SK-N-SH (cell line): ENCODE measurements around the gene LYPD4. TPM values are rescaled to one million over a fixed set of nuclear protein-coding genes. Genes with fewer than 3 reads are reported as not detected.

Experiments
- CTCF ChIA-PET: fragments of 300-600, 350-600 bp; formaldehyde crosslinking; extraction: SDS; loops from one replicate; lab custom pipeline; 2021; lab: Yijun Ruan, JAX
- POLR2A ChIA-PET: fragments of 350-600 bp; sonication (Branson Sonifier 250); formaldehyde crosslinking; extraction: SDS; loops from one replicate; lab custom pipeline; 2020; ENCODE audit warnings: antibody characterized with exemption, inconsistent platforms; lab: Yijun Ruan, JAX
- DNase-seq: peaks from one replicate; pipeline ENCODE4 v3.0.0; 2012
- H2AFZ ChIP-seq: fragments of 200-600 bp; sonication (generic); 2 replicates; pipeline ENCODE4 v1.8.1; 2016; ENCODE audit warnings: antibody characterized with exemption, mild to moderate bottlenecking, low read depth
- H3F3A ChIP-seq: fragments of 200-600 bp; sonication (generic); replicated peaks from 2 replicates; pipeline ENCODE3; 2016; ENCODE audit warnings: antibody characterized with exemption, mild to moderate bottlenecking; ENCODE audit not compliant: insufficient read depth
- H3K27ac ChIP-seq, 2 experiments: fragments of 200-500 bp in 1 of 2; fragments of 200-600 bp in 1 of 2; sonication (Bioruptor generic) in 1 of 2; sonication (generic), shearing (Covaris generic) in 1 of 2; 2 replicates each; pipeline versions ENCODE4 v1.5.1 to v1.6.1; 2014 to 2016; ENCODE audit warnings: low read depth in 2 of 2, inconsistent platforms in 1 of 2, low read length in 1 of 2, mild to moderate bottlenecking in 1 of 2, mixed read lengths in 1 of 2
- H3K27me3 ChIP-seq: fragments of 200-600 bp; sonication (generic), shearing (Covaris generic); 2 replicates; pipeline ENCODE4 v1.6.1; 2016; ENCODE audit warnings: mixed run types; ENCODE audit not compliant: insufficient read depth
- H3K36me3 ChIP-seq, 2 experiments: fragments of 200-500 bp in 1 of 2; fragments of 200-600 bp in 1 of 2; sonication (Bioruptor generic) in 1 of 2; sonication (generic) in 1 of 2; replicated peaks in 1 of 2; 2 replicates each; pipeline versions ENCODE3 to v1.5.1; 2014 to 2016; ENCODE audit warnings: low read length in 1 of 2, mild to moderate bottlenecking in 1 of 2; ENCODE audit not compliant: insufficient read depth in 2 of 2, control insufficient read depth in 1 of 2
- H3K4me1 ChIP-seq, 2 experiments: fragments of 200-500 bp in 1 of 2; fragments of 200-600 bp in 1 of 2; sonication (Bioruptor generic) in 1 of 2; sonication (generic), shearing (Covaris generic) in 1 of 2; 2 replicates each; pipeline versions ENCODE4 v1.5.1 to v1.6.1; 2014 to 2016; ENCODE audit warnings: low read depth in 1 of 2, low read length in 1 of 2, mixed run types in 1 of 2; ENCODE audit not compliant: insufficient read depth in 2 of 2, control insufficient read depth in 1 of 2
- H3K4me2 ChIP-seq: fragments of 200-600 bp; sonication (generic), shearing (Covaris generic); 2 replicates; pipeline ENCODE4 v1.6.1; 2017; ENCODE audit warnings: mixed run types
- H3K4me3 ChIP-seq, 2 experiments: fragments of 200-500 bp in 1 of 2; fragments of 200-600 bp in 1 of 2; sonication (Bioruptor generic) in 1 of 2; sonication (generic), shearing (Covaris generic) in 1 of 2; 2 replicates each; pipeline versions ENCODE4 v1.5.1 to v1.8.1; 2014 to 2016; ENCODE audit warnings: low read depth in 2 of 2, inconsistent platforms in 1 of 2, low read length in 1 of 2, mild to moderate bottlenecking in 1 of 2, mixed read lengths in 1 of 2, moderate library complexity in 1 of 2
- H3K79me2 ChIP-seq: fragments of 200-600 bp; sonication (generic); 2 replicates; pipeline ENCODE4 v1.8.1; 2017; ENCODE audit warnings: mild to moderate bottlenecking; ENCODE audit not compliant: insufficient read depth
- H3K9ac ChIP-seq: fragments of 200-600 bp; sonication (generic); 2 replicates; pipeline ENCODE4 v1.6.1; 2017; ENCODE audit warnings: mixed run types
- H3K9me2 ChIP-seq: fragments of 200-600 bp; sonication (generic); 2 replicates; pipeline ENCODE4 v1.6.1; 2017; ENCODE audit warnings: mixed run types
- H3K9me3 ChIP-seq: fragments of 200-600 bp; sonication (generic); 2 replicates; pipeline ENCODE4 v1.6.1; 2017; ENCODE audit warnings: mixed run types, mild to moderate bottlenecking, moderate library complexity
- H4K20me1 ChIP-seq: fragments of 200-600 bp; sonication (generic); 2 replicates; pipeline ENCODE4 v1.6.1; 2017; ENCODE audit warnings: mild to moderate bottlenecking, mixed run types; ENCODE audit not compliant: insufficient read depth
- CHD2 ChIP-seq: fragments of 150-350 bp; IDR thresholded peaks from 2 replicates; pipeline ENCODE4 v1.6.1; 2018; ENCODE audit warnings: low read length; ENCODE audit not compliant: partially characterized antibody
- EP300 ChIP-seq, 2 experiments: IDR thresholded peaks; 2 replicates each; pipeline versions ENCODE4 v1.4.0 to v1.6.1; 2012; ENCODE audit warnings: borderline replicate concordance in 1 of 2, low read depth in 1 of 2, low read length in 1 of 2
- FOSL2 ChIP-seq: IDR thresholded peaks from 2 replicates; pipeline ENCODE4 v1.4.0; 2012; ENCODE audit warnings: low read depth, mild to moderate bottlenecking, moderate library complexity, borderline replicate concordance
- JUND ChIP-seq: IDR thresholded peaks from 2 replicates; pipeline ENCODE4 v1.4.0; 2012
- NRF1 ChIP-seq: IDR thresholded peaks from 2 replicates; pipeline ENCODE4 v1.6.1; 2012; ENCODE audit warnings: low read depth, mild to moderate bottlenecking, low read length
- WGBS: methylation state at CpG from one replicate; pipeline ENCODE4 v1.1.6; 2017; ENCODE audit warnings: low lambda C conversion rate; 5-methylcytosine and 5-hydroxymethylcytosine counted together
- polyA plus RNA-seq, 3 experiments: library from polyadenylated mRNA; depleted of rRNA; stranded (reverse); fragments of >200 nt; gene quantifications; 2 replicates each; pipeline ENCODE4 v1.2.3, GENCODE V29; 2012

LYPD4 gene
- polyA plus RNA-seq, 1 of the 3 experiments (the other 2 are of a cell fraction), result not detected

DNA sequence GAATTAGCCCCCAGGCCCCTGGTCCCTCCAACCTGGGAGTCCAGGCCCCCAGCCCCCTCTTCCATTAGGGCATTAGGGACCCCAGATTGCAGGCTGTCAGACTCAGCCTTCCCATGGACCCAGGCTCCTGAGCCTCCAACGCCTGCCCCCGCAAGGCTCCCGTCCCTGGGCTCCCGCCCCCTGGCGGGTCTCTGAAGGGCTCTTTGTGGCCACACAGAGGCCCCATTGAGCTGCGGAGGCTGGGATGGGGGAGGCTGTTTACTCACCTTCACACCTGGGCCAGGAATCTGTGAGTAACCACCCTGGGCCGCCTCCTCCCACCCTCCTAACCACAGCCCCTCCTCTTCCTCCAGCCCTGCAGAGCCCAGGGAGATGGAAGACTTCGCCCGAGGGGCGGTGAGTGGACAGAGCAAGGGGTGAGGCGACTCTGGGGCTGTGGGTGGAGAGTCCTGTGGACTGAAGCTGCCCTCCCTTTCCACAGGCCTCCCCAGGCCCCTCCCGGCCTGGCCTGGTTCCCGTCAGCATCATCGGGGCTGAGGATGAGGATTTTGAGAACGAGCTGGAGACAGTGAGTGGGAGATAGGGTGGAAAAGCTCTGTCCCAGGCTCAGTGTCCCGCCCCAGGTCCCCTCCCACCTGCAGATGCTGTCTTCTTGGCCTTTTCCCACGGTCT is 43.4 kb upstream of the LYPD4 start:
- no peak for DNase-seq
- Histone ChIP-seq H3K9ac (no peak overlapping the region), H3K4me2 (no peak overlapping the region)

DNA sequence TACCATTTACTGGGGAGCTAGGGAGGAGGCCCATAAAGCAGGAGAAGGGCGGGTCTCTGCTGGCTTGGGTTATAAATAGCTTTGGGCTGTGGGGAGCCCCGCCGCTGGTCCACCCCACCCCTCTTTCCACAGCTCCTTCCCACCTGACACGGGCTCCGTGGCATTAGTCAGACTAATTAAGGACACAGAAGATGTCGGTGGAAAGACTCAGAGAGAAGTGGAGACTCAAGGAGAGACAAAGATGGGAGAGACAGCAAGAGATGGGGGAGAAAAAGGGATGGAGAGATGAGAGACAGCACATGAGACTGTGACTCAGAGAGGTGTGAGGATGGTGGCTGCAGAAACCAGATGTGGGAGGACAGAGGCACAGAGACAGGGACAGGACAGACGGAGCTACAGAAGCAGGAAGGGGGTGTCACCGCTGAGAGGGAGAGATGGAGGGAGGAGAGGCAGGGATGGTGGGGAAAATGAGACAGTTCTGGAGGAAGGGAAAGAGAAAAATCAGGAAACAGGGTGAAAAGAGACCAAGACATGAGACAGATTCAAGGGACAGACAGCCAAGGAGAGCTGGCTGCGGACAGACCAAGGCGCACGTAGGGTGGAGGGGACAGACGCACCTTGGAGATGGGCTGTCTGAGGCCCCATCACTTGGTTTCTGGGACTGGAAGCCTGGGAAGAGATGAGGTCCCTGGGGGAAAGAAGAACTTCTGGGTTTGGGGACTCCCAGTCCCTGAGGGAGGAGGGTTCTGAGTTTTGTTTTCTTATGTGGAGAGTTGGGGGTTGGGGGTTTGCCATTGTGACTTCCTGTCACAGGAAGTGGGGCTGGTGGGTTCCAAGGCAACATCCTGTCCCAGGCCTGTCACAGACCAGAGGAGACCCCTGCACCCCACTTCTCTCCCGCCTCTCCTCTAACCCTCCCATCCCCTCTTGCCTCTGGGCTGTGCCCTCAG is 42.6 kb upstream of the LYPD4 start:
- 86% methylated on average over 13 of the region's 13 CpGs for WGBS
- Histone ChIP-seq H3F3A (peaks cover 7% of the 10 kb centered on the region), H3K9ac (no peak overlapping the region), H3K4me2 (no peak overlapping the region), H3K4me1 (peaks cover 11% of the 10 kb centered on the region in 2 experiments; a peak in 3 of 4 replicates), H3K4me3 (no peak overlapping the region), H3K9me2 (no peaks in the 10 kb centered on the region), H3K79me2 (peaks cover 40% of the 10 kb centered on the region), H3K36me3 (peaks cover 10 to 27% of the 10 kb centered on the region in 2 experiments), H2AFZ (no peak overlapping the region), H3K27me3 (no peaks in the 10 kb centered on the region), H3K27ac (no peak overlapping the region), H4K20me1 (peaks cover 42% of the 10 kb centered on the region), H3K9me3 (no peaks in the 10 kb centered on the region; the same call in 1 of the 2 replicates)
- TF ChIP-seq EP300 (IDR thresholded peaks at IDR 0.05; ENCODE audit: borderline replicate concordance in 1 of 2, low read depth in 1 of 2, low read length in 1 of 2) (no peak), CHD2 (no peak)
- no peak for DNase-seq
- ChIA-PET POLR2A (interaction anchor here (0.7 to 1.4 kb wide), 2 partner anchors 11 to 27 kb away, joined by 3 read pairs; partner anchors contain the start of gene RPS19), CTCF (interaction anchor here (0.7 to 1.7 kb wide), 7 partner anchors 10 to 71 kb away, joined by 3 to 4 read pairs (median 3); no protein-coding TSS in a partner anchor)

More for the DNA sequence above, 43.4 kb upstream of the LYPD4 start:
- Histone ChIP-seq H3K27ac (no peak overlapping the region), H2AFZ (no peak overlapping the region), H3F3A (no peaks in the 10 kb centered on the region), H4K20me1 (peaks cover 42% of the 10 kb centered on the region), H3K9me3 (no peaks in the 10 kb centered on the region; the same call in 1 of the 2 replicates), H3K79me2 (peaks cover 40% of the 10 kb centered on the region), H3K36me3 (peaks cover 18 to 27% of the 10 kb centered on the region in 2 experiments), H3K27me3 (no peaks in the 10 kb centered on the region), H3K9me2 (no peaks in the 10 kb centered on the region), H3K4me3 (no peak overlapping the region), H3K4me1 (peaks cover 11% of the 10 kb centered on the region in 2 experiments; a peak in 3 of 4 replicates)
- 79% methylated on average over 13 of the region's 17 CpGs for WGBS
- ChIA-PET POLR2A (no interaction called here), CTCF (interaction anchor here (0.6 to 1.7 kb wide), 2 partner anchors 57 to 70 kb away, joined by 3 to 4 read pairs; no protein-coding TSS in a partner anchor)
- TF ChIP-seq FOSL2, result no peak
- no peak for TF ChIP-seq JUND
- TF ChIP-seq NRF1, result no peak
